Putamen (tissue), 1 donor: Measurements from ENCODE around the gene ACSL3.
A peak's percentile ranks its signal among the peaks of the same experiment; 100 is the strongest.
"Not testable (repeated sequence)": the region's sequence is repeated elsewhere in the genome, so short reads cannot be mapped to it uniquely, and the experiment has no call there.

ENCODE experiments used
- DNase-seq: peaks from one replicate; pipeline ENCODE4 v3.0.0-alpha.2; 2016; ENCODE audit warnings: low spot score

Gene ACSL3

DNA sequence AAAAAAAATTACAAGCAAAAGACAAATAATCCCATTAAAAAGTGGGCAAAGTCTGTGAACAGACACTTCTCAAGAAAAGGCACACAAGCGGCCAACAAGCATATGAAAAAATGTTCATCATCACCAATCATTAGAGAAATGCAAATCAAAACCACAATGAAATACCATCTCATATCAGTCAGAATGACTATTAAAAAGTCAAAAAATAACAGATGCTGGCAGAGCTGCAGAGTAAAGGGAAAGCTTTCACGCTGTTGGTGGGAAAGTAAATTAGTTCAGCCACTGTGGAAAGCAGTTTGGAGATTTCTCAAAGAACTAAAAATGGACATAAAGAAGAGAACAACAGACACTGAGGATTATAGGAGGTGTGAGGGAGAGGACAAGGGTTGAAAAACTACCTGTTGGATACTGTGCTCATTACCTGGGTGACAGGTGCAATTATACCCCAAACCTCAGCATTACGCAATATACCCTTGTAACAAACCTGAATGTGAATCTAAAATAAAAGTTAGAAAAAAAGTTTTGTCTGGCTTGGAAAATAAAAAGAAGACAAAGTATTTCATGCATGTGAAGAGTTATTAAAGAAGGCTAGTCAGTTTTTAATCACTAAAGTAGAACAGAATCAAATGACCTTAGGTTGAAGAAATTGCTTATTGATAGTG lies 8.7 kb upstream of the ACSL3 start:
- no peak for DNase-seq

DNA sequence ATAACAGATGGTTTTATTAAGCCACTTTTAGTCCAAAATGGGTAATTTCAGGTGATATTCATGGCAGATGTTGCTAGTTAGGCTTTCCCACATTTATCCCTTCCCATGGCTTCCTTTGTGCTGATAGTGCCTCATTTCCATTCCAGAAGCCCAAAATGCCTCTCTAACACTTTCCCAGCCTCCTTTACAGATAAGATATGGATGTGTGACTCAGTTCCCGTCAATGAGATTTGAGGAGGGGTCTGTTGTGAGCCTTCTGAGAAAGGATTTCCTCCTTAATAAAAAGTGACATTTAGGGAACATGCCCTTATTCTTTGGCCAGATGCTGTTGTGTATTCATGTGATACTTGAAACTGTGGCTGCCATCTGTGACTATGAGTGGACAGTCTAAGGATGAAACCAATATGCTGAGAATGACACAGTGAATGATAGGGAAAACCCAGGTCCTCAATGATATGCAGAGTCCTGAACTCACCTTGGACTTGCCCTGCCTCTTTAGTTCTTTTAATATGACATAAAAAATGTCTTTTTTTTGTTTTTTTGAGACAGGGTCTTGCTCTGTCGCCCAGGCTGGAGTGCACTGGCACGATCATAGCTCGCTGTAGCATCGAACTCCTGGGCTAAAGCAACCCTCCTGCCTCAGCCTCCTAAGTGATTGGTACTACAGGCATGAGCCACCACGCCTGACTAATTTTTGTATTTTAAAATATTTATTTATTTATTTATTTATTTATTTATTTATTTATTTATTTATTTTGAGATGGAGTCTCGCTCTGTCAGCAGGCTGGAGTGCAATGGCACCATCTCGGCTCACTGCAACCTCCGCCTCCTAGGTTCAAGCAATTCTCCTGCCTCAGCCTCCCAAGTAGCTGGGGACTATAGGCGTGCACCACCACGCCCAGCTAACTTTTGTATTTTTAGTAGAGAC lies 5.8 kb upstream of the ACSL3 start:
- DNase-seq = no peak

DNA sequence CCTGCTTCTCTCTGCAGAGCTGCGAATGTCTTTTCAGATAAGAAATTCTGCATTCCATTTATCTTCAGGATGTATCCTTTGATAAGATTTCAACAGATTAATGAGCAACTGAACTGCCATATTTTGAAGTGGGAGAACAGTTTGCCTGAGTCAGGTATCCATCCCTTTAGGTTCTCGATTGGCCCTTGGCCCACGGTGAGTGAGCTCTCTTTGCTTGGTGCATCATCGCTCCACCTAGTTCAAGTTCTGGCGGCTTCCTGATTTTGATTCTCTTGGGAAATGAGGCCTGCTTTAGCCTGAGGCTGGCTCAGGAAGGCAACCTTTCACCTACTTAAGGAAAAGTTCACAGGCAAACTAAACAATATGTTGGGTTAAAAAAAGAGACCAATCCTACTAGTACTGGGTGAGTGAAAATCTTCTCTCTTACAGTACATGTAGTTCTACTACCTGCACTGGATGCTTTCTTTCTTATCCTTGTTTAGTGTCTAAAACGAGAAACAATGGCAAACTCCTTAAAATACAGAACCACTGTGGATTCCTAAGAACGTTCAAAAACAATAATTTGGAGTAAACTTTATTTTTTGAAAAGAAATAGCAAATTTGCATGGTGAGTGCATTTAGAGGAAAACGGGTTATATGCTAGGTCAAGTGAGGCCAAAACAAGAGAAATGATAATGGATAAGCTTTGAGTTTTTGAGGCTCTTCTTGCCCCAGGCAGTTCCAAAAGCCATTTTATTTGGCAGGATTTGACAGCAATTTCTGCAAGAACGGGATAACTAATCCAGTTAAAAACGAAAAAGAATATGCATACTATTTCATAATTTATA lies 837 bp upstream of the ACSL3 start:
- DNase-seq = peak; percentile 45

DNA sequence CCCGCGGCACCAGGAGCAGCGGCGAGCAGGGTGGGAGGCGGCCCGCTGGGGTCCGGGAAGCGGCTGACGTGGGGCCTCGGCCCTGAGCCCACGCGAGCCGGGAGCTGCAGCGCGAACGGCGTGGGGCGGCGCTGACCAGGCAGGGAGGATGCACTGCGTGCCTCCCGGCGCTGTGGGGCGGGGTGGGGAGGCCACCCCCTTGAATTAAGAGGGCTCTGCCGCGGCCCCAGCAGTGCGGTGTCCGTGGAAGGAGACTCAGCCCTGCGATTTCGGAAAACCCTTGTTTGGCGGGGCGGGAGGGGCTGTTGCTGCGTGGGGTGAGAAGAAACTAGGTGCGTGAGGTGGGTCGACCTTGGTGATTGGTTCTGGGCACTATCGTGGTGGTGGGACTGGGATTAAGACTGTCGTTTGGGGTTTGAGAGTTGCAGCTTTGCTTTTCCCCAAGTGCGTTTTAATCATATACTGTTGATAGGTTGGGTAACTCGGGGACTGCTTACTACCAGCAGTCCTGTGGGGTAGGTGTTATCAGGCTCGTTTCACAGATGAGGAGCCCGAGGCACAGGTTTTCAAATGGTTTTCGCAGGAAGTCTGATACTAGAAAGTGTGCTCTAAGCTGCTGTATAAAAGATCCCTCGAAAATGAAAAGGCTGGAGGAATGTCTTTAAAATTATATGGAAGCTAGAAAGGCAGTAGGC lies 722 bp downstream of the ACSL3 start:
- peak; percentile 12 for DNase-seq

DNA sequence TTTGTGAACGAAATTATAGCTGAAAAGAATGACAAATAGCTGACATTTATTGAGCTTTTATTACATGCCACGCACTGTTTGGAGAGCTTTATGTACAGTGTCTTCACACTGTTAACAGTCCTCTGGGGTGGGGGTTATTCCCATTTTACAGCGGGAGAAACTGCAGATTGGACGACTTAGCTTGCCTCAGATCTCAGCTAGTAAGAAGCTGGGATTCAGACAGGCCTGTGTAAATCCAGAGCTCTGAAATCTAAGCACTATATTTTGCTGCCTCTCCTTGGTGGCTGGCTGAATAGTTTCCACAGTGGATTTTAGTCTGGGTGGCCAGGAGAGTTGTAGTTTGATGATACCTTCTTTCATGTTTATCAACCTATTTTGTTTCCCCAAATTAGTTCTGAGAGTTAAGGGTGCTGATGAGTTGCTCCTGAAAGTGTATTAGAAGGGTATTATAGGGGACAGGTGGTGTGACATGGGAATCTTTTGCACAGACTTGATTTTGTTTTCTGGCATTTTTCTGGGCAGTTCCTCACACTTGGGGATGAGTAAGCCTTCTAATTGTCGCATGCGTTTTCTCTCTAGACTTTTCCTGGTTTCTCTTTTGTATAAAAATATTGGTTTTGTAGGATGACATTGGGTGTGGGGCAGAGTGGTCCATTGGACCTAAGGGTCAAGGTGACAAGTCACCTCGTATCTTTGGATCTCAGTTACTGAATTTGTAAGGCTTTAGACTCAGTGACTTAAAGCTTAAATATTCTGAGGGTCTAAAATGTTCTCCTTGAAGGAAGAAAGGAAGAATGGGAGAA lies 1.5 kb downstream of the ACSL3 start:
- DNase-seq = peak; percentile 67

DNA sequence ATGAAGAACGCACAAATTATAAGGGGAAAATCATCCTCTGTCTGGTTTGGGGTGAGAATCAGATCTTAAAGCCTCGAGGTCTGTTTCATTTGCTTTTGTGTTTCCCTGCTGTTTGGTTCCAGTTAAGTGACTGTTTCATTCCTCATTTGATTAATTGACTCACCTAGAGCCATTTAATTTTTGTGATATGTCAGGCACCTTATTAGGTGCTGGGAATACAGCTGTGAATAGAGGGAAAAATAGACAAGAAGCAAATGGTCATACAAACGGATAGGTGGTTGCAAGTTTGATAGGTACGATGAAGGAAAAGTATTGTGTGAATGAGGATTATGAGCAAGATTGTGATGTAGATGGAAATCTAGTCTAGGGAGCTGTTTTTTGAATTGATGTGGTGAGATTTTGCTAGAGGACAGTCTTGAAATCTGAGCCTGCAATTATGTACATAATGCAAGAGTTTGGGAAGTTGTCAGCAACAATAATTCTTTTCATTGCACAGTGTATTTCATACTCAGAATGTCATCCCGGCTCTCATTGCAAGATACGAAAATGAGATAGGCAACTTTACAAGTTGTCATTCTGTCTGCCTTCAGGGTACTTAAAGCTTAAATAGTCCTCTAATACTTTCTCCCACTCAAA lies 2.2 kb downstream of the ACSL3 start:
- DNase-seq = no peak

DNA sequence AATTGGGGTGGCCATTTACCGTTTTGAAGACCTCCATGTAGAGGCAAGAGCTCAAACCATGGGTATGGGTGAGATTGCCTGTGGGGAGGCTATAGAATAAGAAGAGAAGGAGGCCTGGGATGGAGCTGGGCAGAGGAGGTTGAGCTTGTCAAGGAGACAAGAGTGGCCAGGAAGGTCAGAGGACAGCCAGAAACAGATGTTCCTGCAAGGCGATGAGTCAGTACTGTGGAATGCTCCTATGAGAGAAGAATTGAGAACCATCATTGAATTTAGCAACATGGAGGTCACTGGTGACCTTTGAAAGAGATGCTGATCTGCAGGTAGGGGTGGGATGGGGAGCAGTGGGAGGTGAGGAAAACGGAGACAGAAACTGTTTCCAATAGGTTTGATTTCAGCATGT lies 3.5 kb downstream of the ACSL3 start:
- DNase-seq = no peak

DNA sequence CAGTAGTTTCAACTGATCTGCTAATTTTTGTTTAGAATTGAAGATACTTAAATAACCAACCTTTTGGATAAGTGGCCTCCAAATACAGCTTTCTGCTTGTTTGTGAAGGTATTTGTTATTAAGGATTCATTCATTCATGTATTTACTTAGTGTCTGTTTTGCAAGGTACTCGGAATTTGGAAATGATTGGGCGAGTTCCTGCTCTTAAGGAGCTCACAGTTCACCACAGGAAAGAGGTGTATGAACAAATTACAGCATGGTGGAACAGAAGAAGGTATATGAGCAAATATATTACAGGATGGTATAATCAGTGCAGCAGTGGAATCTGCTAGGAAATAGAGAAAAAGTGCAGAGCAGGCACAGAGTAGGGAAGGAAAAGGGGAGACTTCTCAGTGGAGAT lies 4.5 kb downstream of the ACSL3 start:
- DNase-seq = no peak

DNA sequence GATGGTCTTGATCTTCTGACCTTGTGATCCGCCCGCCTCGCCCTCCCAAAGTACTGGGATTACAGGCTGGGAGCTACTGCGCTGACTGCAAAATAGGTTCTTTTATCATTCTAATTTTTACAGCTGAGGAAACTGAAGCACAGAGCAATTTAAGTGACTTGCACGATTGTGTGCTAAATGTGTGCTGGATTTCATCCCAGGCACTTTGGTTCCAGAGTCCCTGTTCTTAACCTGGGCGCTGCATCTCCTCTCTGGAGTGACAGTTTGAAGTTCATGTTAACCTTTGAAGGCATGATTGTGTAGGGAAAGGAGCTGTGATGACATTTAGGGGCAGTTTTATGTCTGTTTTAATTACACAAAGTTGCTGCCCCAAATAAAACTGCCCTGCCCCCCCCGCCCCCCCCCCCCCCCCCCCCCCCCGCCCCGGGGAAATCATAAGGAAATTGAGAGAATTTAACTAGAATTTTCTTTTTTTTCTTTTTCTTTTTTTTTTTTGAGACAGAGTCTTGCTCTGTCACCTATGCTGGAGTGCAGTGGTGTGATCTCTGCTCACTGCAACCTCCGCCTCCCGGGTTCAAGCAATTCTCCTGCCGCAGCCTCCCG lies 5.6 kb downstream of the ACSL3 start:
- no peak for DNase-seq

DNA sequence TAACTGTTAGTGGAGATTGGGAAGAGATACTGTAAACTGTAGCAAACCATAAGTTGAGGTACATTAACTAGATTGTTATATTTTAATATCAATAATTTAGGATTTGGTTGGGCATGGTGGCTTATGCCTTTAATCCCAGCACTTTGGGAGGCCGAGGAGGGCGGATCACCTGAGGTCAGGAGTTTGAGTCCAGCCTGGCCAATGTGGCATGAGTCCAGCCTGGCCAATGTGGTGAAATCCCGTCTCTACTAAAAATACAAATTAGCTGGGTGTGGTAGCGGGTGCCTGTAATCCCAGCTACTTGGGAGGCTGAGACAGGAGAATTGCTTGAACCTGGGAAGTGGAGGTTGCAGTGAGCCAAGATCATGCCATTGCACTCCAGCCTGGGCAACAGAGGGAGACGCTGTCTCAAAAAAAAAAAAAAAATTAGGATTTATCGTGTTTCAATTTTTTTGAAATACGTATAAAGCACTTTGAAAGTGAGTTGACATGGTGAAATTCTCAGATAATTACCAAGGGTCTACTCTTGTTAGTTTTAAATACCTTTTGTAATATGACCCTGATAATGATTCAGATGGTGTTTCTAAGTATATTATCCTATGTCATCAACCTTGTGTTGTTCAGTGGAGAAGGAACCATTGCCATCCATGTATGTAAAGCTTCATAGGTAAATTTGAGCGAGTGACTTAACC lies 7.9 kb downstream of the ACSL3 start:
- DNase-seq = not testable (repeated sequence)

DNA sequence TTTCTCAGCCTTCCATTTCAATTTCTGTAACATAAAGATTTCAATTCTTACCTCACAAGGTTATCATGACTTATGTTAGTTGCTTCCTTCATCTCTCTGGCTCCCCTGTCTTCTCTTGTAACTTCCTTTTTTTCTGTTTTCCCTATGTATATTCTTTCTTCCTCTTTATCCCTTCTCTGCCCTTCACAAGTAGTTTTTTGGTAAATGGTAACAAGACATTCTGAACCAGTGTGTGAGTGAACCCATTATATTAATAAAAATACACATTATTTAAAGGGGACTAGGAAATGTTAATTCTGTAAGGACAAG lies 8.4 kb downstream of the ACSL3 start:
- no peak for DNase-seq

DNA sequence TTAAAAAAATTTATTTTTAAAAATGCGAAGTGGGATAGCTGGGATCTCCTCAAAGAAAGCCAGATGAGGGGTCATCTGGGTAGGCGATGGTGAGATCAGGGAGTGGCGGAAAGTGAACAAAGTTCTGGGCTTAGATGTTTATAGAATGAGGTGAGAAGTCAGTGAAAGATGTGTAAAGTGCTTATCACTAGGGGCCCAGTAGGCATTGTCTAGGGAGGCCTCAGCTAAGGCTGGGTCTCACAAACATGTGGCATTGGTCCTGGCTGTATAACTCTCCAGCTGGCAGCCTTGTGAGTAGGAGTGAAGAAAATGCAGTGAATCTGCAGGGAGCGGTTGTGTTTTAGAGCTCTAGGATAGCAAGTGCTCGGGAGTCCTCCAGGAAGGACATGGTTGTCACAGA lies 10.5 kb downstream of the ACSL3 start:
- DNase-seq = no peak

DNA sequence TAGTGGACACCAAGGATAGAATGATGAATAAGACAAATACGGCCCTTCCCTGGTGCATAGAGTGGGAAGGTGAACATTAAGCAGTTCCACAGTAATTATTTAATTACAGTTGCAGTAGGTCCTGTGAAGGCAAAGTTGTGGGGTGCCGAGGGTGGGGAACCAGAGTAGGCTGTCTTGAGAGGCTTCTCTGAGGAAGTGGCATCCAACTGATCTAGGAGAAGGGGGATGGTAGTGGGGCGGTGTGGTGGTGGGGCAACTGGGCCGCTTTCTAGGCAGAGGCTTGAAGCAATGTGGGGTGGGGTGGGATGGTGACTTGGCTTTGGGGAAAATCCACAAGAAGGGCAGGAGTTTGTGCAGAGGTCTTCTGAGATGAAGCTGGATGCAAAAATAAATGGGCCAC lies 11.7 kb downstream of the ACSL3 start:
- no peak for DNase-seq

DNA sequence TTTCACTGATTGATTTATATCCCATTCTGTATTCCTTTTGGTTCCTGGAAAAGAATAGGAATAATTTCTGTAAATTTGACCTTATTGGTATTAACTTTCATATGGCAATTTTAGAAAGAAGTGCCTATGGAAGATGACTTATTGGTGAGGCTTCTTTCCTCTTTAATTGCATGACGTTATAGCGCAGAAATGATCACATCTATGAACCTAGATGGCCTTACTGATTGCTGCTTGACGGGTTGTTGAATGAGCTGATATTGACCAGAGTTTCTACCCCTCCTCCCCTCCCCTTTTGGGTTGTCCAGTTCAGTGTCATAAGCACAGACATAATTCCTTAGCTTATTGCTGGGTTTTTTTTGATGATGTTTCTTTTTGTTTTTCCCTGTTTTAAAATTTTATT lies 14.6 kb downstream of the ACSL3 start:
- DNase-seq = no peak

DNA sequence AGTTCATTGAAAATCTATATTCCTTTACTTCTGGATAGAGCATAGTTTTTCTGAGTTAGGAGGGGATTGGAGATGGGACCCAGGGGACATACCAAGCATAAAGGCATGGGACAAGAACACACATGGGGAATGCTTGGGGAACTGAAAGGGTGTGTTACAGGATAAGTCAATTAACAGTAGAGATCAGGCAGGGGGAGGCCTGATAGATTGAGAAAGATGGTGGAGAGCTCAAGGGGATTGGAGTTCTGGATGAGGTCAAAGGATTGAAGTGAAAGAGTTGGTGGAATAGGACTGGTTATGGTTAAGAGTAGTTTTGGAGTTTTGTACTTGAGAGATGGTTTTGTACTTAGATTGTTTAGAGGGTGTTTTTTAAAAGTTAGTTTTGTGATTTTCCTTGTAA lies 16.1 kb downstream of the ACSL3 start:
- DNase-seq = no peak

DNA sequence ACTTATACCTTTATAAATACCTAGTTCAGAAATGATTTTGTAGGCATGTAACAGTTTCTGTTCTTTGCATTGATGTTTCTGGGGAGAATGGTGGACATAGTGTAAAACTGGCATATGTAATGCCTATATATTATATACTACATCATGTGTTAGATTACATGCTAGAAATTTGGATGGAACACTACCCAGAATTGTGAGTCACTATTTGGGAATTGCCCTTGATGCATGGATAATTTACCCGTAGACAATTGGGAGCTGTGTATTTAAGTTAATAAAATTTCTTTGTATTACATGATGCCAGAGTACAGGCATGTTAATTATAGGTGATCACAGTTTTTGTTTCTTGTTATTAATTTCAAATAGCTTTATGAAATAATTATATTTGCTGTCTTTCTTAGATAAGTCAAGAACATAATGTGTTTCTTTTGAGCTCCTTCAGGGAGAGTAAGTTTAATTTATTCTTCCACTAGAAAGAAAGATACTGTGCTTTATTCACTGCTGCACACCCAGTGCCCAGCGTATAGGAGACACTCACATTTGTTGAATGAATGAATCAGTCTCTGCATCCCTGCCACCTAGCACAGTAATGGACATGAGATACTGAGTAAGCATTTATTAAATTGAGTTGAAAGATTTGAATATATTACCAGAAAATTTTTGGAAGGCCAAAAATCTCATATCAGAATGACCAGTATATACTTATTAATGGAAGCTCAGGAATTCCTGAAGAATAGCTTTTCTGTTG lies 16.9 kb downstream of the ACSL3 start:
- no peak for DNase-seq

DNA sequence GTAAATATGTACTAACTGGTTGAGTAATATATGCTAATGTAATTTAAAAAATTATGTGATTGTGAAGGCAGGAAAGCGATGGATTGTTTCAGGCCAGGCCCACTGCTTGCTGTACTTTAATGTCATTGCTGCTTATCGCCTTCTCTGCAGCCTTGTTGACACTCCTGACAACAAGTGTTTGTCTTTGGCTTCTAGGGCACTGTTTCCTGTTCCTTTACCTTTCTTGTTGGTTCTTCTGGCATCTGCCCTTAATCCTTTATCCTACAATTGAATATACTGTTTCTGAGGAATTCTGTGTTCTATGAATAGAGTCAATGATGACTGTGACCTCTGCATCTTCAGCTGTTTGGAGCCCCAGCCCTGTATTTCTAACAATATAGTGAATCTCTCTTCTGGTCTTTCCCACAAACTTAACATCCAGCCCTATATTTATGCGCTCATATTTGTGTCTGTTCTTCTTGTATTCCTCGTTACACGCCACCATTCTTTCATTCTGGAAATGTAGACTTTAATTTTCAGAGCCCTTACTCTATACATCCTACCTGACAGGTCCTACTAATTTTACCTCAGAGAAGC lies 17.6 kb downstream of the ACSL3 start:
- DNase-seq = no peak

DNA sequence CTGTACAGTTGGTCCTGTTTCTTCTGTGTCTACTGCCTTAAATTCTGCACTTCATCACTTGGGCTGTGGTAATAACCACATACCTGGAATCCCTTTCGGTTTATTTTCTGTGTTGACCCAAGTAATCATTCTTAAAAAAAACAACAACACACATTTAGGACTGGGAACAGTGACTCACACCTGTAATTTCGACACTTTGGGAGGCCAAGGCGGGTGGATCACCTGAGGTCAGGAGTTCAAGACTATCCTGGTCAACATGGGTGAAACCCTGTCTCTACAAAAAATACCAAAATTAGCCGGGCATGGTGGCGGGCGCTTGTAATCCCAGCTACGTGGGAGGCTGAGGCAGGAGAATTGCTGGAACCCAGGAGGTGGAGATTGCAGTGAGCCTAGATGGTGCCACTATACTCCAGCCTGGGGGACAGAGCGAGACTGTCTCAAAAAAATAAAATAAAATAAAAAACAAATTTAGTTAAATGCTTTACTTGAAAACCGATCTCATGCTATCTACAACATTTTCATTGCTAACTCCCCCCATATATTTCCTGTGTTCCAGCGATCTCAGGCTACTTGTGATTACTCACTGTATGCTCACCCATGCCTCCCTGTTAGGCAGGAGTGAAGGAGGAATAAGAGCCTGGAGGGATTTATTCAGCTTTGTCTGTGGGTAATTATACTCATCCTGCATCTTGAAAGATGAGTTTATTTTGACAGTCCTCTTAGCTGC lies 18.2 kb downstream of the ACSL3 start:
- no peak for DNase-seq
